GM12801 (cell line): ENCODE results near the gene DDX54.

ENCODE experiments used
- CTCF ChIP-seq: IDR thresholded peaks from one replicate; pipeline ENCODE4 v1.5.1; 2011; ENCODE audit warnings: control low read depth; ENCODE audit not compliant: insufficient read length; ENCODE audit errors: extremely low read depth

DDX54 gene

GRCh38 chr12:113120670-113121370 is 64.5 kb downstream of the DDX54 start:
- no peak for TF ChIP-seq CTCF

GRCh38 chr12:113119980-113120669 is 65.2 kb downstream of the DDX54 start:
- no peak for TF ChIP-seq CTCF

- TF ChIP-seq CTCF: no peak
Measured at GRCh38 chr12:113118142-113118541, 67.1 kb downstream of the DDX54 start.

GRCh38 chr12:113116875-113117274 is 68.4 kb downstream of the DDX54 start:
- TF ChIP-seq CTCF: no peak

- no peak for TF ChIP-seq CTCF
Measured at GRCh38 chr12:113115455-113116126, 69.7 kb downstream of the DDX54 start.

- TF ChIP-seq CTCF: no peak
Measured at GRCh38 chr12:113114447-113115178, 70.7 kb downstream of the DDX54 start.

- no peak for TF ChIP-seq CTCF
Measured at GRCh38 chr12:113113397-113113796, 71.9 kb downstream of the DDX54 start.
